BE2C (cell line): ENCODE data around the gene SEL1L3.

Source experiments
- DNase-seq: peaks from one replicate; pipeline ENCODE4 v3.0.0-alpha.2; 2020
- H3K27me3 ChIP-seq: fragments of 250-450 bp; sonication (Bioruptor Pico); 2 replicates; pipeline ENCODE4 v1.5.1; 2020; ENCODE audit warnings: mild to moderate bottlenecking
- H3K36me3 ChIP-seq: fragments of 250-450 bp; sonication (Bioruptor Pico); 2 replicates; pipeline ENCODE4 v1.5.1; 2020; ENCODE audit warnings: mild to moderate bottlenecking
- H3K4me1 ChIP-seq: fragments of 250-450 bp; sonication (Bioruptor Pico); 2 replicates; pipeline ENCODE4 v1.5.1; 2020
- H3K4me3 ChIP-seq: 2 replicates; pipeline ENCODE4 v1.5.1; 2011; ENCODE audit warnings: low read depth, low read length
- H3K9me3 ChIP-seq: fragments of 250-450 bp; sonication (Bioruptor Pico); 2 replicates; pipeline ENCODE4 v1.5.1; 2020
- CTCF ChIP-seq: IDR thresholded peaks from 2 replicates; pipeline ENCODE4 v1.5.1; 2012; ENCODE audit warnings: mild to moderate bottlenecking, low read depth, low read length

The SEL1L3 gene

GRCh38 chr4:25830548-25830947 lies 32.2 kb downstream of the SEL1L3 start:
- no peaks in the 10 kb centered on the region; the same call in none of the 2 replicates for H3K27me3 ChIP-seq
- no peak for DNase-seq
- TF ChIP-seq CTCF = no peak
- no peaks in the 10 kb centered on the region for H3K9me3 ChIP-seq
- no peaks in the 10 kb centered on the region for H3K4me1 ChIP-seq
- no peaks in the 10 kb centered on the region for H3K36me3 ChIP-seq
- no peak overlapping the region for H3K4me3 ChIP-seq

- no peak for TF ChIP-seq CTCF
- no peak overlapping the region for H3K4me3 ChIP-seq
- no peaks in the 10 kb centered on the region for H3K4me1 ChIP-seq
- no peaks in the 10 kb centered on the region for H3K36me3 ChIP-seq
- H3K9me3 ChIP-seq = no peaks in the 10 kb centered on the region
- DNase-seq = no peak
- no peaks in the 10 kb centered on the region; the same call in 1 of the 2 replicates for H3K27me3 ChIP-seq
Observed at GRCh38 chr4:25827897-25828296, 34.9 kb downstream of the SEL1L3 start.

GRCh38 chr4:25827373-25827772 lies 35.4 kb downstream of the SEL1L3 start:
- DNase-seq = no peak
- H3K36me3 ChIP-seq = no peaks in the 10 kb centered on the region
- H3K4me3 ChIP-seq = no peak overlapping the region
- no peak for TF ChIP-seq CTCF
- H3K27me3 ChIP-seq = no peaks in the 10 kb centered on the region; the same call in 1 of the 2 replicates
- H3K4me1 ChIP-seq = no peaks in the 10 kb centered on the region
- no peaks in the 10 kb centered on the region for H3K9me3 ChIP-seq

GRCh38 chr4:25826074-25826752 lies 36.6 kb downstream of the SEL1L3 start:
- Histone ChIP-seq H3K4me3 (no peak overlapping the region), H3K4me1 (no peaks in the 10 kb centered on the region), H3K36me3 (no peaks in the 10 kb centered on the region), H3K9me3 (no peaks in the 10 kb centered on the region), H3K27me3 (no peaks in the 10 kb centered on the region)
- DNase-seq = no peak
- no peak for TF ChIP-seq CTCF

GRCh38 chr4:25823632-25824031 lies 39.2 kb downstream of the SEL1L3 start:
- no peak for DNase-seq
- H3K27me3 ChIP-seq = no peaks in the 10 kb centered on the region
- no peak for TF ChIP-seq CTCF

GRCh38 chr4:25821899-25822298 lies 40.9 kb downstream of the SEL1L3 start:
- Histone ChIP-seq H3K27me3 (no peaks in the 10 kb centered on the region), H3K9me3 (no peaks in the 10 kb centered on the region), H3K4me1 (no peaks in the 10 kb centered on the region), H3K4me3 (no peak overlapping the region), H3K36me3 (no peaks in the 10 kb centered on the region)
- DNase-seq = no peak
- TF ChIP-seq CTCF = no peak

More at GRCh38 chr4:25823632-25824031, 39.2 kb downstream of the SEL1L3 start:
- no peak overlapping the region for H3K4me3 ChIP-seq
- H3K4me1 ChIP-seq = no peaks in the 10 kb centered on the region
- H3K9me3 ChIP-seq = no peaks in the 10 kb centered on the region
- H3K36me3 ChIP-seq = no peaks in the 10 kb centered on the region
